GM23248 (cell line): Measurements from ENCODE around the gene HIF1A.

ENCODE experiments used
- EZH2 ChIP-seq: fragments of 200-600 bp; sonication (generic); IDR thresholded peaks from 2 replicates; pipeline ENCODE4 v1.6.1; 2018; ENCODE audit warnings: antibody characterized with exemption, mild to moderate bottlenecking; ENCODE audit not compliant: insufficient read depth, poor library complexity, severe bottlenecking
- EZH2phosphoT487 ChIP-seq: fragments of 200-600 bp; sonication (generic); IDR thresholded peaks from 2 replicates; pipeline ENCODE4 v1.6.1; 2018; ENCODE audit warnings: antibody characterized with exemption, moderate library complexity, mild to moderate bottlenecking, low read depth; ENCODE audit not compliant: insufficient read depth

- no peak for TF ChIP-seq EZH2phosphoT487
- TF ChIP-seq EZH2, result no peak
Measured at GRCh38 chr14:61716956-61717355, 21.6 kb downstream of the HIF1A start.
